Central memory CD8-positive, alpha-beta T cell (primary cell): ENCODE measurements around the gene CATSPERZ.

Experiments used
- ATAC-seq: fragments of 150-1000 bp; cut with Tn5 transposase; replicated peaks from 2 replicates; pipeline ENCODE4 v1.10.0; 2022; ENCODE audit warnings: mild to moderate bottlenecking, moderate FRiP score, moderate number of reproducible peaks; ENCODE audit not compliant: poor library complexity, severe bottlenecking; ENCODE audit errors: extremely low read depth
- DNase-seq, 2 donors: peaks; one replicate each; pipeline ENCODE4 v3.0.0; 2021; ENCODE audit warnings: low spot score in 2 of 2
- H3K27ac Mint-ChIP-seq: one replicate; pipeline ENCODE4 v1.8.0; 2022; ENCODE audit warnings: low read depth, mild to moderate bottlenecking, moderate library complexity, mixed read lengths
- H3K27me3 Mint-ChIP-seq: one replicate; pipeline ENCODE4 v1.8.0; 2022; ENCODE audit warnings: mixed read lengths
- H3K36me3 Mint-ChIP-seq: one replicate; pipeline ENCODE4 v1.8.0; 2022; ENCODE audit warnings: mild to moderate bottlenecking, moderate library complexity, mixed read lengths; ENCODE audit not compliant: insufficient read depth
- H3K4me1 Mint-ChIP-seq: one replicate; pipeline ENCODE4 v1.8.0; 2022; ENCODE audit warnings: mixed read lengths
- H3K4me3 Mint-ChIP-seq: one replicate; pipeline ENCODE4 v1.8.0; 2022; ENCODE audit warnings: mild to moderate bottlenecking, moderate library complexity, mixed read lengths
- H3K9me3 Mint-ChIP-seq: one replicate; pipeline ENCODE4 v1.8.0; 2022; ENCODE audit warnings: mixed read lengths

The CATSPERZ gene

DNA sequence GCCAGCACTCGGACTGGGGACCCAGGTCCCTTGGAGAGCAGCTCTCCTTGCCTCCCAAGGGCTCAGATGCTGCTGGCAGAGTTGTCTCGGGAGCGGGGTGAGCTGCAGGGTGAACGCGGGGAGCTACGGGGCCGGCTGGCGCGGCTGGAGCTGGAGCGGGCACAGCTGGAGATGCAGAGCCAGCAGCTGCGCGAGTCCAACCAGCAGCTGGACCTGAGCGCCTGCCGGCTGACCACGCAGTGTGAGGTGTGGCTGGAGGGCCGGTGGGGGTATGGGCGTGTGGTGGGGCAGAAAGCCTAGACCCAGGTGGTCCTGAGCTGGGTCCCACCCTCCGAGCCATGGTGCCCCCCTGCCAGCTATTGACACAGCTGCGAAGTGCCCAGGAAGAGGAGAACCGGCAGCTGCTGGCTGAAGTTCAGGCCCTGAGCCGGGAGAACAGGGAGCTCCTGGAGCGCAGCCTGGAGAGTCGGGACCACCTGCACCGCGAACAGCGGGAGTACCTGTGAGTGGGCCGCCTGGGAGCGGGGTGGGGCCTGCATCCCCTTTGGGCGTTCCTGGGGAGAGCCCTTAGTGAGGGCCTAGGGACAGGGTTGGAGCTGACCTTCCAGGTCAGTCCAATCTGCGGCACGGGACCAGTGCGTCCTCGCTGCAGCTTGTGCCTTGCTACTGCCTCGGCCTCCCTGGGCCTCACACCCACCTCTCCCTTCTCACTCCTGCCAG lies 53.0 kb downstream of the CATSPERZ start:
- H3K4me3 Mint-ChIP-seq = no peak overlapping the region

DNA sequence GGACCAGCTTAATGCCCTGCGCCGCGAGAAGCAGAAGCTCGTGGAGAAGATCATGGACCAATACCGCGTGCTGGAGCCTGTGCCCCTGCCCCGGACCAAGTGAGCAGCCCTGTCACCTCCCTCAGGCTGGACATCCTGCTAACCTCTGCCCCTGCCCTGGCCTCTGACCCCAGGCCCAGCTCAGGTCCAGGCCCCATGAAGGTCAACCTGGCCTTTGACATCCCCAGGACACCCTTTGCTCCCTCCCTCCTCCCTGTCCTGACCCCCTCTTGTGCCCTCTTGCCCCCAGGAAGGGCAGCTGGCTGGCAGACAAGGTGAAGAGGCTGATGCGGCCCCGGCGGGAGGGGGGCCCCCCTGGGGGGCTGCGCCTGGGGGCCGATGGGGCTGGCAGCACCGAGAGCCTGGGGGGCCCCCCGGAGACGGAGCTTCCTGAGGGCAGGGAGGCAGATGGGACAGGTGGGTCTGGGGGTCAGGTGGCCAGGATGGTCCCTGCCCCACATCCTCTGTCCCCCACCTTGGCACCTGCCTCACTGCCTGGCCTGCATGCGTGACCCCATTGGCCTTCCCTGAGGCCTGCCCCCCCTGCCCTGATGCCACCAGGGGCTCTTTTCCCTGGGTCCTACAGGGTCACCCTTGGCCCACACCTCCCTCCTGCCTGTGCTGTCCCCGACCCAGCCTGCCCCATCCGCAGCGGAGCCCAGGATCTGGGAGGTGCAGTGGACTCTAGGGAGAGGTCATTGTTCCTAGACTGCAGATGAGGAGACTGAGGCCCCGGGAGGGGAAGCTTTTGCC lies 53.8 kb downstream of the CATSPERZ start:
- DNase-seq (no peak), ATAC-seq (no peak)
- H3K4me3 Mint-ChIP-seq = no peak overlapping the region
- no peak overlapping the region for H3K27ac Mint-ChIP-seq
- H3K4me1 Mint-ChIP-seq = peaks cover 23% of the 10 kb centered on the region
- no peaks in the 10 kb centered on the region for H3K27me3 Mint-ChIP-seq
- H3K36me3 Mint-ChIP-seq = peaks cover 9% of the 10 kb centered on the region
- H3K9me3 Mint-ChIP-seq = no peaks in the 10 kb centered on the region

More for the DNA sequence above, 53.0 kb downstream of the CATSPERZ start:
- H3K4me1 Mint-ChIP-seq = peaks cover 19% of the 10 kb centered on the region
- no peak overlapping the region for H3K27ac Mint-ChIP-seq
- no peak for ATAC-seq
- no peaks in the 10 kb centered on the region for H3K27me3 Mint-ChIP-seq
- H3K9me3 Mint-ChIP-seq = no peaks in the 10 kb centered on the region
- peaks cover 9% of the 10 kb centered on the region for H3K36me3 Mint-ChIP-seq
- DNase-seq = no peak
